K562 treated with DMSO at 1 percent for 4 hours (cell line): ENCODE data around the gene NLRP6. TPM values are rescaled to one million over a fixed set of nuclear protein-coding genes. Genes with fewer than 3 reads are reported as not detected.

Experiments used
- total RNA-seq: library from RNA; unstranded; fragments of 300-600 nt; gene quantifications from 2 replicates; pipeline ENCODE4 v1.2.3, GENCODE V29; 2022; ENCODE audit not compliant: insufficient read depth

The NLRP6 gene
- 1.8 and 1.9 TPM in 2 replicates for total RNA-seq

DNA sequence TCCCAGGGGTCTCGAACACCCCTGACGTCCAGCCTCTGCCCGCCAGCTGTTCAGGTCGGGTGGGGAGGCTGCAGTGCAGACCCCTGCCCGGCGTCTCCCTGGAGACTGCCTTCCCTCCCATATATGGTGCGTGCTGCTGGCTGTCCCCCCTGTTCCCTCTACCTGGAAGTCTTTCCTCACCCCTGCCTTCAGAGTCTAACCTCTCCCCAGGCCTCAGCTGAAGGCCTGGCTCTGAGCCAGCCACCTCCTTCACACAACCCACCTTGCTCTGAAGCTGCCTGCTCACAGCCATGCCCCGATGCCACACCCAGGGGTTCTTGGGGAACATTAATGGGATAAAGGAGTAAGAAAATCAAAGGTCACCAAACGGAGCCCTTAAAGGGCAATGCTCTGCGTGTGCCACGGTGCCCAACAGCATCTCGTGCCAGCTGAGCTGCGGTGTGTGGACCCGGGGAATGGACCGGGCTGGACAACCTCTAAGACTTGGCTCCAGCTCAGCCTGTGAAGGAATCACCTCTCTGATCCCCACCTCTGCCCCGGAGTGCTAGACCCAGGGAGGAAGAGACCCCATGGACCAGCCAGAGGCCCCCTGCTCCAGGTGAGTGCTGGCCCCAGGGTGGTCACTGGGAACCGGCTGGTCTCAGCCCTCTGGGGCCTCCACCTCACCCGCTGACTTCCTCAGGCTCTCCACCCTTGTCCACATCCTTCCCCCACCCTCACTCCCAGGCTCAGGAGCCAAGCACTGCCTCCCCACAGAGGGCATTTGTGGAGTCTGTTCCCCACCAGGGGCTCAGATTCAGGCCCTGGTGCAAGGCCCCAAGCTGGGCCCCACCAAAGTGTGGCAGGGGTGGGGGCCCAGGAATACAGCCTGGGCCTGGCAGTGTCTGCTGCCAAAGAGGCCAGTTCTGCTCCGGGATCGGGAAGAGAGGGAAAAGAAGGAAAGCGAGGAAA, at the start of gene NLRP6:
Gene NLRP6 (plus strand): TSS at position 407 of the 951 bp plus-strand sequence. CDS start 163 bp downstream, at position 570.

DNA sequence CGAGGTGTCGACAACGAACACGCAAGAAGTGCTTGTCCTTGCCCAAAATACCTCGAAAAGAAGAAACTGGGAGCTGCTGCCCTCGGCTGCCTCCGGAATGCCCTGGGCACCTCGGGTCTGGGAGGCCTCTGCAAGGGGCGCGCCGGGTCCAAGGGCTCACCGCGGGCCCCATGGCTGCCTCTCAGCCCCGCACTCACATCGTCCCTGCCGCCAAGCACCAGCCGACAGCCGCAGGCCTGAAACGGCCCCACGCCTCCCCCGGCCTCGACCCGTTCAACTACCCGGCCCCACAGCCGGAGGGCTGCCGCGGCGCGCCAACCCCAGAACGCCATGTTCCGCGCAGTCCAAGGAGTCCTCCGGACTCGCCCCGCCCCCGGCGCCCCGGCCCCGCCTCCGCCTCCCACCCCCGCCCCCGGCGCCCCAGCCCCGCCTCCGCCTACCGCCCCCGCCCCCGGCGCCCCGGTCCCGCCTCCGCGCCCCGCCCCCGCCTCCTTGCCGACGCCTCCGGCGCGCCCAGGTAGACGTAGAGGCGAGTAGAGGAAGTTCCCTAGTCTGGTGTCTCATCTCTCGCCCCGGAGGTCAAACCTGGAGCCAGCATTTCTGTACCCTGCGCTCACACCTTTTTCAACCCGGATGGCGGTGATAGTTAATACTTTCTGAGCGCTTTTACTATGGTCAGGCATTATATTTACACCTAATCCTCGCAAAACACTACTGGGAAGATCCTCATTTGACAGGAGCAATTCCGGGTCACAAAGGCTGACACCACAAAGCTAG, 42.0 kb upstream of the NLRP6 start, which contains the start of gene SIRT3:
Gene SIRT3 (minus strand): TSS at position 346 of the 777 bp plus-strand sequence. CDS start 14 bp downstream, at position 332.

DNA sequence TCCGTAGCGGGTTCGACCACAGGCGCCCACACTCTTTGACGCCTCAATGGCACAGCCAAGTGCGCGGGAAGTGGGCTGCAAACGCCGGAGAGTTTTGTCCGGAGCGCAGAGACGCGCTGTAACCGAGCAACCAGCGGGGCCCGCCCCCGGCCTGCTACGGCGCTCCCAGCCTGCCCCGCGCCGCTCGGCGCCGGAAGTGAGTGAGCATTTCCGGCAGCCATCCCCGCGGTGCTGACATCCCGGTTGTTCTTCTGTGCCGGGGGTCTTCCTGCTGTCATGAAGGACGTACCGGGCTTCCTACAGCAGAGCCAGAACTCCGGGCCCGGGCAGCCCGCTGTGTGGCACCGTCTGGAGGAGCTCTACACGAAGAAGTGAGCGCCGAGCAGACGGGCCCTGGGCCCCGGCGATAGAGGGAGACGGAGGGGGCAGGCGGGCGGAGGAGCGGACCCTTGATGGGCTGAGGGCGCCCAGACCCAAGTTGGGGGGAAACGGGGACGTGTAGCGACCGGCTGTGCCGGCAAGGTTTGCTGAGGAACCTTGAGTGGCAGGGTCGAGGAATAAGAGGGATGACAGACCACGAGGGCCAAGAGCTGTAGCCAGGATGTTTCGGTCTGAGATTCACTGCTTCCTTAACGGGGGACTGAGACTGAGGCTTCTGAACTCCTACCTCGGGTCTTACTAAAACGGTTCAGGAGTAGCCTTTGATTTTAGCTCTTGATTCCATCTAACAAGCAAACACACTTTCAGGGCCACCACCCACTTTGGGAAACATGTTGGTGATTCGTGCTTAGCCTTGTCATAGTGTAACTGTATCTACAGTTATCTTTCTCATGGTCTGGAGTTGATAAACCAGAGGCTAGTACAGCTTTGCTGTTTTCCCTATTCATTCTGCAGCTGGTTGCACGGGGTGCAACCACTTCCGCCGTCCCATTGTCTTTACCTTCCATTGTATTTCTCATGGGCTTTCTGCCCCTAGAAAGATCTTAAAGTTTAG, 41.1 kb upstream of the NLRP6 start, which contains the start of gene PSMD13:
Gene PSMD13 (plus strand): TSS at position 203 of the 994 bp plus-strand sequence. CDS start 74 bp downstream, at position 277.

DNA sequence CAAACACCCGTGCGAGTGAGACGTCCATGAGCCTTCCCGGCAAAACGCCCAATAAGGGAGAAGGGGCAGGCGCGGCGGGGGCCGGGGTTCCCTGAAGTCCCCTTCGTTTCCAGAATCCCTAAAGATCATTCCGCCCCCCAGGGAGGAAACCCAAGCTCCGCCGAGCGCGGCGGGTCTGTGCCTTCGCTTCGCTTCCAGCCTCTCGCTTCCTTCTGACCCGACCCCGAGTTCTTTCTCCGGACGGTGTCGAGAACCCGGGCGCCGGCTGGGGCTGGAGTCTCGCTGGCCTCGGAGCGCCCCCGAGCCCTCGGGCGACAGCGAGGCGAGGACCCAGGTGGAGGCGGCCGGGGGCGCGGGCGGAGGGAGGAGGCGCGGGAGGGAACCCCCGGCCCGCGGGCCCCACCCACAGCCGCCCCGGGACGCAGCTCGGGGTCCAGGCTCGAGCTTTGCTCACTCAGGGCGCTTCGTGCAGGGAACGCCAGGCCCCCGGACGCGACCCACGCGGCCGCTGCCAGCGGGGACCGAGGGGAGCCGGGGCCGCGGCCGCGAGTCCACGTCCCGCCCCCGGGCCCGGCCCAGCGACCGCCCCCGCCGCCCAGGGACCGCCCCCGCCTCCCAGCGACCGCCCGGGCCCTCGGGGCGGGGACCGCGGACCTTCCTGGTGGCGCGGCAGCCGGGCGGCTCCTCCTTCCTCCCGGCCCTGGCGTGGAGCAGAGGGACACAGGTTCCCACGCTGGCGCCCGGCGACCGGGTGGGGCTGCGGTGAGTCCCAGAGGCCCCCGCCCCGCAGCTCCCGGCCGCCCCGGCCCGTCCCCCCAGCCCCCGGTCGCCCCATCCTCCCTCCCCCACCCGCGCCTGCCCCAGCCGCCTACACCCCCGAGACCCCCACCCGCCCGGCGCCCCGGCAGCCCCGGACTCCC, 10.5 kb downstream of the NLRP6 start, which contains the start of gene PGGHG:
Gene PGGHG (plus strand): TSS at position 649 of the 920 bp plus-strand sequence. CDS start 691 bp downstream, outside the sequence.

DNA sequence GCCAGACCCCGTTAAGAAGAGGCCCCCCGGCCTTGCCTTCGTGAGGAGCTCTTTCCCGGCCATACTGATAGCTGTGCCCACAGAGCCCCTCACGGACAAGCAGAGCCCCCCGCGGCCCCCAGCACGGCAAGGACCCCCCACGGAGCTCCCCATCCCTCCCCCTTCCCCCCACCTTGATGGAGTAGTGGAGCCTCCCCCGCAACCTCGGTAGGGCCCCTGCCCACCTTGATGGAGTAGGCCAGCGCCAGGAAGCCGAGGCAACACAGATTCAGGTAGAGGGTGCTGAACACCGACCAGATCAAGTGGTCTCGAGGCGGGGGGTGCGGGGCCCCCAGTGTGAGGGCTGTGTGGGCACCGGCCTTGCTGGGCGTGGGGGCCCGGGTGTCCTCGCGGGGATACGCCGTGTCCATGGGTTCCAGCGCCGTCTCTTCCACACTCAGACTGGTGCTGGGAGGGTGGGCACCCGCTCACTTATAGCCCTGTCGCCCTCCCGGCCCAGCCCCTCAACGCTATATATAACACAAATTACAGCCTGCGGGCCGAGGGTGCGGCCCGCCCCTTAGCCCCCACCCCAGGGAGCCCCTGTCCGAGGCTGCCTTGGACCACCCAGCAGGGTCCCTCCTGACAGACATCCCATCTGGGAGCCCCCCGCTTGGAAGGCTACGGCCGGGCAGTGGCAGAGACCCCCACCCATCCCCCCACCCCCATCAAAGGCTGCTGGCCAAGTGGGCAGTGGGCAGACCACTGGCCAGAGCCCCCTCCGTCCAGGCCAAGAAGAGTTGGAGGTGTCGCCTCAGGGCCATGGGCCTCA, 21.1 kb downstream of the NLRP6 start, which contains the start of gene IFITM5:
Gene IFITM5 (minus strand): TSS at position 446 of the 811 bp plus-strand sequence. CDS start 36 bp downstream, at position 410.

DNA sequence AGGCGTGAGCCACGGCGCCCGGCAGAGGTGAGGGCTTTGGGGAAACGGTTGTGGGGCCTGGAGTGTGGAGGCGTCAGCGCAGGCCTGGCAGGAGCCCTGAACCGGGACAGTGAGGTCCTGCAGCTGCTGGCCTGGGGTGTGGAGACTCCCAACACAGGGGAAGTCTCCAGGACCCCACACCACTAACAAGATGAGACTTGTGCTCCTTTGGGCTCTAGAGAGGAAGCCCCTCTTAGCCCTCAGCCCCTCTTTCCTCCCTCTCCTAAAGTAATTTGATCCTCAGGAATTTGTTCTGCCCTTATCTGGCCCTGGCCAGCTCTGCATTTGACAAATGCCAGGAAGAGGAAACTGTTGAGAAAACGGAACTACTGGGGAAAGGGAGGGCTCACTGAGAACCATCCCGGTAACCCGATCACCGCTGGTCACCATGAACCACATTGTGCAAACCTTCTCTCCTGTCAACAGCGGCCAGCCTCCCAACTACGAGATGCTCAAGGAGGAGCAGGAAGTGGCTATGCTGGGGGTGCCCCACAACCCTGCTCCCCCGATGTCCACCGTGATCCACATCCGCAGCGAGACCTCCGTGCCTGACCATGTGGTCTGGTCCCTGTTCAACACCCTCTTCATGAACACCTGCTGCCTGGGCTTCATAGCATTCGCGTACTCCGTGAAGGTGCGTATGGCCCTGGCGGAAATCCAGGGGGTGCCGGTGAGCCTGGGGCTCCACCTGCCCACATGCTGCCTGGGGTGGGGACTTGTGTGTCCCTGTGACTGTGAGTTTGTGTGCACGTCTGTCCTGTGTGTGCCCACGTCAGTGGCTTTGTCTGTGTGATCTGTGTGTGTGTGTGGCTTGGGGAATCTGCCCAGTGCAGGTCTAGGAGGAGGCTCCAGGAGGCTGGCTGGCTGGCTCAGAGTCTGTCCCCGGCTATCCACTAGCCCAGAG, 29.8 kb downstream of the NLRP6 start, which contains the start of gene IFITM2:
Gene IFITM2 (plus strand): TSS at position 51 of the 943 bp plus-strand sequence. CDS start 377 bp downstream, at position 428.

DNA sequence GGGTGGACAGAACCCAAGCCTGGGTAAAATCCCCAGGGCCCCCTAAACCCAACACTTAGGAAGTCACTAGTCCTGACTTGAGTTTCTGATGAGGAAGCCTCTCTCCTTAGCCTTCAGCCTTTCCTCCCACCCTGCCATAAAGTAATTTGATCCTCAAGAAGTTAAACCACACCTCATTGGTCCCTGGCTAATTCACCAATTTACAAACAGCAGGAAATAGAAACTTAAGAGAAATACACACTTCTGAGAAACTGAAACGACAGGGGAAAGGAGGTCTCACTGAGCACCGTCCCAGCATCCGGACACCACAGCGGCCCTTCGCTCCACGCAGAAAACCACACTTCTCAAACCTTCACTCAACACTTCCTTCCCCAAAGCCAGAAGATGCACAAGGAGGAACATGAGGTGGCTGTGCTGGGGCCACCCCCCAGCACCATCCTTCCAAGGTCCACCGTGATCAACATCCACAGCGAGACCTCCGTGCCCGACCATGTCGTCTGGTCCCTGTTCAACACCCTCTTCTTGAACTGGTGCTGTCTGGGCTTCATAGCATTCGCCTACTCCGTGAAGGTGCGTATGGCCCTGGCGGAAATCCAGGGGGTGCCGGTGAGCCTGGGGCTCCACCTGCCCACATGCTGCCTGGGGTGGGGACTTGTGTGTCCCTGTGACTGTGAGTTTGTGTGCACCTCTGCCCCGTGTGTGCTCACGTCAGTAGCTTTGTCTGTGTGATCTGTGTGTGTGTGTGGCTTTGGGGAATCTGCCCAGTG, 35.8 kb downstream of the NLRP6 start, which contains the start of gene IFITM1:
Gene IFITM1 (plus strand): TSS at position 254 of the 767 bp plus-strand sequence. CDS start 131 bp downstream, at position 385.

Other genes starting within 250 kb of the NLRP6 start
- not detected in 2 replicates for gene SCGB1C1, start 85.3 kb upstream of the NLRP6 start, total RNA-seq
- gene BET1L, start 71.0 kb upstream of the NLRP6 start, total RNA-seq: 36.8 and 39.4 TPM in 2 replicates
- 78.6 and 93.4 TPM in 2 replicates for gene RIC8A, start 70.7 kb upstream of the NLRP6 start, total RNA-seq
- gene SIRT3, start 42.1 kb upstream of the NLRP6 start, total RNA-seq: 20.7 and 22.5 TPM in 2 replicates
- gene PSMD13, start 41.4 kb upstream of the NLRP6 start, total RNA-seq: 164 and 182 TPM in 2 replicates
- 26.9 and 46.3 TPM in 2 replicates for gene PGGHG, start 10.7 kb downstream of the NLRP6 start, total RNA-seq
- not detected in 2 replicates for gene IFITM5, start 21.1 kb downstream of the NLRP6 start, total RNA-seq
- 549 and 600 TPM in 2 replicates for gene IFITM2, start 29.4 kb downstream of the NLRP6 start, total RNA-seq
- gene IFITM1, start 35.6 kb downstream of the NLRP6 start, total RNA-seq: 779 and 784 TPM in 2 replicates
- 284 and 320 TPM in 2 replicates for gene IFITM3, start 42.5 kb downstream of the NLRP6 start, total RNA-seq
- 16.5 and 25.5 TPM in 2 replicates for gene B4GALNT4, start 91.1 kb downstream of the NLRP6 start, total RNA-seq
- 59.2 and 64.0 TPM in 2 replicates for gene PKP3, start 115.8 kb downstream of the NLRP6 start, total RNA-seq
- 136 and 148 TPM in 2 replicates for gene SIGIRR, start 136.6 kb downstream of the NLRP6 start, total RNA-seq
- 9.7 and 16.7 TPM in 2 replicates for gene ANO9, start 163.6 kb downstream of the NLRP6 start, total RNA-seq
- 45.6 and 53.9 TPM in 2 replicates for gene PTDSS2, start 171.9 kb downstream of the NLRP6 start, total RNA-seq
- gene RNH1, start 228.8 kb downstream of the NLRP6 start, total RNA-seq: 227 and 244 TPM in 2 replicates